IMR-90 (cell line): Measurements from ENCODE around the gene APPBP2. TPM values are rescaled to one million over a fixed set of nuclear protein-coding genes. Genes with fewer than 3 reads are reported as not detected.

Experiments
- ATAC-seq: fragments of 200-7000 bp; cut with Tn5 transposase; 2 replicates; pipeline ENCODE4 v1.9.1; 2020; ENCODE audit warnings: low read depth, mild to moderate bottlenecking, moderate library complexity
- BruUV-seq: library from RNA; stranded (reverse); fragments of 400-500 nt; replicated peaks from 2 replicates; lab custom pipeline; 2021; lab: Mats Ljungman, UMichigan
- CTCF ChIA-PET: fragments of 300-600 bp; formaldehyde crosslinking; extraction: SDS; loops from one replicate; lab custom pipeline; 2021; ENCODE audit warnings: antibody characterized with exemption; lab: Yijun Ruan, JAX
- POLR2A ChIA-PET: fragments of 300-600 bp; sonication (Branson Sonifier 250); formaldehyde crosslinking; loops from one replicate; lab custom pipeline; 2022; ENCODE audit warnings: antibody characterized with exemption; ENCODE audit not compliant: unreplicated experiment; lab: Charles Lee
- DNase-seq: peaks from one replicate; pipeline ENCODE4 v3.0.0; 2013
- H2AFZ ChIP-seq: replicated peaks from 2 replicates; pipeline ENCODE3; 2013; ENCODE audit warnings: low read length, mild to moderate bottlenecking; ENCODE audit not compliant: poor library complexity
- H2AK5ac ChIP-seq: 2 replicates; pipeline ENCODE4 v1.6.1; 2013; ENCODE audit warnings: low read depth, low read length, inconsistent platforms
- H2AK9ac ChIP-seq: replicated peaks from 2 replicates; pipeline ENCODE3; 2013; ENCODE audit warnings: mild to moderate bottlenecking, low read depth, low read length, moderate library complexity; ENCODE audit not compliant: poor library complexity
- H2BK120ac ChIP-seq: 2 replicates; pipeline ENCODE4 v1.6.1; 2013; ENCODE audit warnings: low read depth, low read length, inconsistent platforms
- H2BK15ac ChIP-seq: 3 replicates; pipeline ENCODE4 v1.6.1; 2013; ENCODE audit warnings: low read depth, low read length, inconsistent platforms
- H2BK20ac ChIP-seq: 2 replicates; pipeline ENCODE4 v1.6.1; 2013; ENCODE audit warnings: low read depth, mild to moderate bottlenecking, inconsistent platforms, low read length, moderate library complexity
- H2BK5ac ChIP-seq: 2 replicates; pipeline ENCODE4 v1.6.1; 2013; ENCODE audit warnings: mild to moderate bottlenecking, low read depth, low read length, inconsistent platforms; ENCODE audit not compliant: poor library complexity, severe bottlenecking
- H3K14ac ChIP-seq: replicated peaks from 2 replicates; pipeline ENCODE4 v1.6.1; 2013; ENCODE audit warnings: low read depth, low read length, inconsistent platforms
- H3K18ac ChIP-seq: 2 replicates; pipeline ENCODE4 v1.6.1; 2013; ENCODE audit warnings: low read depth, low read length, control low read depth
- H3K23ac ChIP-seq: 2 replicates; pipeline ENCODE4 v1.6.1; 2013; ENCODE audit warnings: low read depth, low read length, inconsistent platforms
- H3K27ac ChIP-seq: 2 replicates; pipeline ENCODE4 v1.5.1; 2013; ENCODE audit warnings: mild to moderate bottlenecking, control low read depth, low read length; ENCODE audit not compliant: insufficient read depth
- H3K27me3 ChIP-seq: 2 replicates; pipeline ENCODE4 v1.6.1; 2013; ENCODE audit warnings: low read length; ENCODE audit not compliant: control insufficient read depth, insufficient read depth
- H3K36me3 ChIP-seq: 2 replicates; pipeline ENCODE4 v1.6.1; 2013; ENCODE audit warnings: low read length, mixed read lengths; ENCODE audit not compliant: control insufficient read depth, insufficient read depth
- H3K4ac ChIP-seq: 2 replicates; pipeline ENCODE4 v1.6.1; 2013; ENCODE audit warnings: low read depth, low read length, inconsistent platforms
- H3K4me1 ChIP-seq: 2 replicates; pipeline ENCODE4 v1.6.1; 2013; ENCODE audit warnings: low read length, mixed read lengths; ENCODE audit not compliant: control insufficient read depth, insufficient read depth
- H3K4me2 ChIP-seq: 2 replicates; pipeline ENCODE4 v1.6.1; 2013; ENCODE audit warnings: low read depth, mild to moderate bottlenecking, control low read depth, low read length, moderate library complexity
- H3K4me3 ChIP-seq: 2 replicates; pipeline ENCODE4 v1.5.1; 2013; ENCODE audit warnings: low read depth, mild to moderate bottlenecking, control low read depth, low read length, moderate library complexity; ENCODE audit not compliant: insufficient read depth
- H3K56ac ChIP-seq: 2 replicates; pipeline ENCODE4 v1.6.1; 2013; ENCODE audit warnings: low read length, inconsistent platforms; ENCODE audit not compliant: insufficient read depth; ENCODE audit errors: extremely low read depth
- H3K79me1 ChIP-seq, 2 experiments: 2 replicates each; pipeline ENCODE4 v1.6.1; 2013; ENCODE audit warnings: low read length in 2 of 2, inconsistent platforms in 1 of 2, low read depth in 1 of 2
- H3K9ac ChIP-seq: 2 replicates; pipeline ENCODE4 v1.6.1; 2013; ENCODE audit warnings: low read depth, low read length, control low read depth
- H3K9me1 ChIP-seq: 2 replicates; pipeline ENCODE4 v1.6.1; 2013; ENCODE audit warnings: low read length, inconsistent platforms; ENCODE audit not compliant: insufficient read depth
- H3K9me3 ChIP-seq: 2 replicates; pipeline ENCODE4 v1.6.1; 2013; ENCODE audit warnings: low read length; ENCODE audit not compliant: control insufficient read depth, insufficient read depth
- H4K20me1 ChIP-seq: 2 replicates; pipeline ENCODE4 v1.6.1; 2013; ENCODE audit warnings: low read length, inconsistent platforms; ENCODE audit not compliant: insufficient read depth
- H4K5ac ChIP-seq: 2 replicates; pipeline ENCODE4 v1.6.1; 2013; ENCODE audit warnings: mild to moderate bottlenecking, low read depth, low read length, control low read depth
- H4K8ac ChIP-seq, 2 experiments: 2 replicates each; pipeline ENCODE4 v1.6.1; 2013; ENCODE audit warnings: low read depth in 2 of 2, low read length in 2 of 2, control low read depth in 1 of 2, inconsistent platforms in 1 of 2
- H4K91ac ChIP-seq: 2 replicates; pipeline ENCODE4 v1.6.1; 2013; ENCODE audit warnings: low read depth, low read length, inconsistent platforms; ENCODE audit not compliant: insufficient read depth
- ELK1 ChIP-seq: fragments of 150-350 bp; IDR thresholded peaks from 2 replicates; pipeline ENCODE4 v1.6.1; 2016; ENCODE audit warnings: low read depth, mild to moderate bottlenecking, low read length, moderate library complexity, borderline replicate concordance
- FOS ChIP-seq: fragments of 150-350 bp; IDR thresholded peaks from 2 replicates; pipeline ENCODE4 v1.6.1; 2016; ENCODE audit warnings: low read depth, low read length
- NFE2L2 ChIP-seq: fragments of 150-350 bp; IDR thresholded peaks from 2 replicates; pipeline ENCODE4 v1.6.1; 2016; ENCODE audit warnings: low read depth, mild to moderate bottlenecking, low read length
- POLR2A ChIP-seq: IDR thresholded peaks from 2 replicates; pipeline ENCODE4 v1.6.1; 2012; ENCODE audit warnings: mild to moderate bottlenecking, low read depth, low read length
- RCOR1 ChIP-seq: IDR thresholded peaks from 2 replicates; pipeline ENCODE4 v1.6.1; 2012; ENCODE audit warnings: mild to moderate bottlenecking, low read length, improper control_type of control experiment; ENCODE audit not compliant: insufficient replicate concordance
- USF2 ChIP-seq: fragments of 150-350 bp; IDR thresholded peaks from 2 replicates; pipeline ENCODE4 v1.6.1; 2017; ENCODE audit warnings: mild to moderate bottlenecking, antibody characterized with exemption, low read length, low read depth
- WGBS, 2 experiments: methylation state at CpG; one replicate each; pipeline versions ENCODE4 v1.1.5 to v1.1.7; 2013; ENCODE audit warnings: missing lambda C conversion rate in 2 of 2; ENCODE audit not compliant: insufficient read length in 1 of 2; ENCODE audit errors: extremely low coverage in 2 of 2; 5-methylcytosine and 5-hydroxymethylcytosine counted together
- dilution Hi-C: fragments of 300-500 bp; cut with HindIII; formaldehyde crosslinking; loops from one replicate; pipeline ENCODE4 v1.14.3; 2018; ENCODE audit warnings: low sequenced_read_pairs; ENCODE audit not compliant: unreplicated experiment
- in situ Hi-C: fragments of 300-500 bp; cut with MboI; formaldehyde crosslinking; loops from 3 replicates; pipeline ENCODE4 v1.14.3; 2019; ENCODE audit warnings: low sequenced_read_pairs, inconsistent platforms, mixed read lengths
- intact Hi-C: fragments of 100-400 bp; cut with micrococcal nuclease; formaldehyde crosslinking; loops from 2 replicates; pipeline ENCODE4 v1.10.0; 2022
- polyA plus RNA-seq, 3 experiments: library from polyadenylated mRNA; depleted of rRNA; stranded (reverse); fragments of >200 nt; gene quantifications; 2 replicates each; pipeline ENCODE4 v1.2.3, GENCODE V29; 2012; ENCODE audit warnings: low replicate concordance in 1 of 3
- total RNA-seq: library from RNA; depleted of rRNA; stranded (reverse); fragments of >200 nt; gene quantifications from 2 replicates; pipeline ENCODE4 v1.2.3, GENCODE V29; 2012

The APPBP2 gene
- total and polyA plus RNA-seq, 2 of the 4 experiments (the other 2 are of a cell fraction): 12.3 to 93.9 TPM

- H4K91ac ChIP-seq: no peak overlapping the region
- in situ Hi-C loops: no loop called here
- CTCF ChIA-PET: no interaction called here
Observed at GRCh38 chr17:60538726-60539125, 12.7 kb upstream of the APPBP2 start.

More at GRCh38 chr17:60538726-60539125, 12.7 kb upstream of the APPBP2 start:
- H3K4me2 ChIP-seq: no peak overlapping the region
- H2AK5ac ChIP-seq: no peak overlapping the region
- H2BK20ac ChIP-seq: no peak overlapping the region
- no peak overlapping the region for H2BK5ac ChIP-seq
- H3K56ac ChIP-seq: no peak overlapping the region
- H2BK15ac ChIP-seq: no peak overlapping the region
- H2AFZ ChIP-seq: no peak overlapping the region
- H3K27me3 ChIP-seq: no peaks in the 10 kb centered on the region
- H3K4ac ChIP-seq: no peak overlapping the region
- peaks cover 3% of the 10 kb centered on the region; the same call in 1 of the 2 replicates for H3K9me1 ChIP-seq
- no peak overlapping the region for H3K9ac ChIP-seq
- intact Hi-C loops (no loop called here), dilution Hi-C loops (no loop called here)
- no peak overlapping the region for H2BK120ac ChIP-seq
- H3K36me3 ChIP-seq: no peaks in the 10 kb centered on the region
- no TSS peak for BruUV-seq
- no peaks in the 10 kb centered on the region for H3K9me3 ChIP-seq
- H3K79me1 ChIP-seq: peaks cover 0 to 3% of the 10 kb centered on the region in 2 experiments; a peak in 1 of 4 replicates
- no peak overlapping the region for H2AK9ac ChIP-seq
- peaks cover 13% of the 10 kb centered on the region; the same call in 1 of the 2 replicates for H4K20me1 ChIP-seq
- H3K18ac ChIP-seq: no peak overlapping the region
- ATAC-seq (no peak), DNase-seq (no peak)
- no peak overlapping the region for H3K14ac ChIP-seq
- peaks cover 18% of the 10 kb centered on the region for H3K4me1 ChIP-seq
- H3K23ac ChIP-seq: no peak overlapping the region
- POLR2A ChIA-PET: no interaction called here
- no peak overlapping the region for H4K5ac ChIP-seq
- TF ChIP-seq FOS: no peak
- no peak for TF ChIP-seq RCOR1
- TF ChIP-seq NFE2L2: no peak
- no peak for TF ChIP-seq USF2
- TF ChIP-seq POLR2A: no peak
- no peak for TF ChIP-seq ELK1
- no peak overlapping the region for H3K4me3 ChIP-seq
- no peak overlapping the region for H4K8ac ChIP-seq
- 100% methylated on average over 1 of the region's 9 CpGs; no CpG with 5 or more reads in 1 of the 2 experiments for WGBS, 2 experiments
- no peak overlapping the region for H3K27ac ChIP-seq
